Panc1 (cell line): ENCODE results near the gene SPOCK1.

Experiments
- CTCF ChIP-seq: fragments of 450-650 bp; IDR thresholded peaks from 2 replicates; pipeline ENCODE4 v1.5.1; 2017; ENCODE audit warnings: mild to moderate bottlenecking
- POLR2AphosphoS5 ChIP-seq: IDR thresholded peaks from 2 replicates; pipeline ENCODE4 v1.6.1; 2012; ENCODE audit warnings: mild to moderate bottlenecking, low read depth, low read length, moderate library complexity

GRCh38 chr5:136984772-136985446 is 514.2 kb downstream of the SPOCK1 start:
- no peak for TF ChIP-seq CTCF
- no peak for TF ChIP-seq POLR2AphosphoS5
